Spinal cord (tissue), 10 donors: ENCODE measurements around the gene PTPRB. TPM values are rescaled to one million over a fixed set of nuclear protein-coding genes. Genes with fewer than 3 reads are reported as not detected.

Experiments
- DNase-seq, 6 donors: peaks; one replicate each; pipeline versions ENCODE4 v3.0.0 to v3.0.0-alpha.2; 2013 to 2015; ENCODE audit warnings: low spot score in 6 of 6, low read depth in 4 of 6
- H3K27ac ChIP-seq: one replicate; pipeline ENCODE4 v1.5.1; 2013; ENCODE audit warnings: low read depth, low read length, control low read depth
- H3K27me3 ChIP-seq: one replicate; pipeline ENCODE4 v1.6.1; 2013; ENCODE audit warnings: low read length; ENCODE audit not compliant: control insufficient read depth, insufficient read depth
- H3K36me3 ChIP-seq: one replicate; pipeline ENCODE4 v1.6.1; 2013; ENCODE audit warnings: low read length; ENCODE audit not compliant: control insufficient read depth, insufficient read depth
- H3K4me1 ChIP-seq: one replicate; pipeline ENCODE4 v1.6.1; 2013; ENCODE audit warnings: low read length; ENCODE audit not compliant: control insufficient read depth, insufficient read depth
- H3K4me3 ChIP-seq: one replicate; pipeline ENCODE4 v1.5.1; 2013; ENCODE audit warnings: low read depth, low read length, control low read depth
- H3K9me3 ChIP-seq: one replicate; pipeline ENCODE4 v1.6.1; 2013; ENCODE audit warnings: low read length; ENCODE audit not compliant: control insufficient read depth, insufficient read depth
- WGBS: methylation state at CpG from one replicate; pipeline ENCODE4 v1.1.5; 2013; ENCODE audit warnings: missing lambda C conversion rate; ENCODE audit not compliant: insufficient coverage; 5-methylcytosine and 5-hydroxymethylcytosine counted together
- polyA plus RNA-seq, 2 donors: library from polyadenylated mRNA; unstranded; fragments of 120-200 nt; gene quantifications; one replicate each; pipeline ENCODE4 v1.2.1, GENCODE V29; 2013; ENCODE audit not compliant: insufficient read length in 2 of 2
- total RNA-seq, 2 donors: library from RNA; depleted of rRNA in 1 of 2; stranded (reverse); fragments of 120-200 nt in 1 of 2; fragments of >200 nt in 1 of 2; gene quantifications; one replicate each; pipeline versions ENCODE4 v1.2.3 to v1.2.4, GENCODE V29; 2013 to 2014
- donor health status: healthy.

The PTPRB gene
- total and polyA plus RNA-seq, 4 donors, result 6.7 to 24.7 (median 12.3) TPM

DNA sequence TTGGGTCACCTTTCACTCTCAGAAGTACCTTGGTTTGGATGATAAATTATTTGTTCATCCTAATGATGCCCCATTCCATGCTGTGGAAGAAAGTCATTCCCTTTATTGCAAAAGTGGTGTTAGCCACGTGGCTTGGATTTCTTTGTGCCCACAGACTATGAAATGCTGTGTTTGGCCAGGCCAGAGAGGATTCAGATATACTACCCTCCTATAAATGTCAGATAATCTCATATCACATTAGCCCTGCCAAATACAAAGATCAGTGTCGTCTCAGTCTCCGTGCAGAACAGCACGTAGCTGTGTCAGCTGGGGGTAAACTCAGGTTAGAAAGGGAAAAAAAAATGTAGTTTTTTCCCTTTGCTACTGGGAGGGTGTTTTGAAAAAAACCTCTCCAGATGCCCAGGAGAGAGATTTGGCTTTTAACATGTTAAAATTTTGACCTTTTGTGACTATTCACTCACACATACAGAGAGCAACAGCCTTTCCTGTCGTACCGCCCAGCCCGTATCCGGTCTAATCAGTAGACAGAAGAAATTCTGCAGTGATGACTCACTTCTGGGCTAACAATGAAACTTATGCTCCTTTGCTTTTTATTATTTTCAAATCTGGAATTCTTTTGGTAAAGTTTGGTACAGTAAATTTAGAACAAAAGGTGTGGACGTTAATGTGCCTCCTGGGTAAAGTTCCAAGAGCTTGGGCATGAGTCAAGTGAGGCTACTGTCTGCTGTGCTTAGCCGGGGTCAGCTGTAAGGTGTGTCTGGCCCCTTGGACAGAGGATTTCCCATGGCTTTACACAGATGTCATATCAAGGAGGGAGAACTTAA, 8.5 kb upstream of the PTPRB start:
- no peak overlapping the region for H3K27ac ChIP-seq
- H3K27me3 ChIP-seq, result no peaks in the 10 kb centered on the region
- no peak for DNase-seq
- H3K36me3 ChIP-seq, result no peaks in the 10 kb centered on the region
- H3K9me3 ChIP-seq, result no peaks in the 10 kb centered on the region
- 55% methylated on average over 3 of the region's 10 CpGs for WGBS
- no peaks in the 10 kb centered on the region for H3K4me1 ChIP-seq
- no peak overlapping the region for H3K4me3 ChIP-seq

DNA sequence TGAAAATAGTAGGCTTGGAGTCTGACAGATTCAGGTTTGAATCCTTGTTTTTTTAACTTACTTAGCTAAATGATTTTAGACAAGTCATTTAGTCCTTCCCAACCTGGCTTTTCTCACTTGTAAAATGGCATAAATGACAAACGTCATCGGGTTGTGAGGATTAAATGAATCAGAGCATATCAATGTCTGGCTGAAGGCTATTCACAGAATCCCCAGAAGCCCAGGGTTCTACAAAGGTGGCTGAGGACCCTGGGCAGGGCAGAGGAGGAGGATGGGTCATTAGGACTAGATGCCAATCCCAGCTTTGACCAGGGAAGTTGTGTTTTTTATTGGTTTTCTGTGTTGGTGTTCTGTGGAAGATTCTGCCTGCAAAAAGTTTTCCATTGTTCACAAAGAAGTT, 7.6 kb upstream of the PTPRB start:
- Histone ChIP-seq H3K4me3 (no peak overlapping the region), H3K27ac (no peak overlapping the region), H3K9me3 (no peaks in the 10 kb centered on the region), H3K4me1 (no peaks in the 10 kb centered on the region), H3K27me3 (no peaks in the 10 kb centered on the region), H3K36me3 (no peaks in the 10 kb centered on the region)
- DNase-seq, result no peak
- 94% methylated on average over 2 of the region's 2 CpGs for WGBS

DNA sequence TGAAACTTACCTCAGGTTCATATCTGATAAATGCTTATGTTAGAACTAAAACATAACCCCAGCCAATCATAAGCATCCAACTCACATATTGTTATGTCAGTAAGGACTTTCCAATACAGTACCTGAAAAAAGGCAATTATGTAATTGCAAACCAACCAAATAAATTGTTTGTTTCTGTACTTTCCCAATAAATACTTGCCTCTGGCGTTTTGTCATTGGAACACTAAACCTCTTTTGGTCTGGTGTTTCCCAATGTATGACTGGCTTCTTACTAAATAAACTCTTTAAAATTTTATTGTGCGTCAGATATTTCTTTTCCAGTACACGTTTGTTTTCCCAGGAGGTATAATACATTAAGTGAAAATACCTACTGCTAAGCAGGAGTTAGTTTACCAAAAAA, 6.7 kb upstream of the PTPRB start:
- WGBS, result no CpG with 5 or more reads among the region's 3 CpGs

DNA sequence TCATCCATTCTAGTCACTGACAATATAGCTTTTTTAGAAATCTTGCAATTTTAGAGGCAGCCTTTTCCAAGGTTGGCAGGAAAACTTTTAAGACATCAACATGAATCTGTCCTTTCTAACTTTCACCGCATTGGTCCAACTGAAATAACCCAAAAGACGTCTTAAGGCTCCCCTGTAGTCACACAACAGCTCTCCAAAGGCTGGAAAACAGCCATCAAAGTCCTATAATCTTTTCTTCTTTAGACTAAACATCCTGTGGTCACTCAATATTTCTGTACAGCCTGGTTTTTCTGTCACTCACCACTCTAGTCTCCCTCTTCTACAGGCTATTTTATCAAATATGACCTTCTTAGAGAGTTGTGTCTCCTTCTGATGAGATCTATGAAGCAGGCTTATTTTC, 4.5 kb upstream of the PTPRB start:
- no peak for DNase-seq
- no peak overlapping the region for H3K27ac ChIP-seq

More for the DNA sequence above, 6.7 kb upstream of the PTPRB start:
- no peaks in the 10 kb centered on the region for H3K27me3 ChIP-seq
- H3K9me3 ChIP-seq, result no peaks in the 10 kb centered on the region
- H3K36me3 ChIP-seq, result no peaks in the 10 kb centered on the region
- no peak for DNase-seq
- no peaks in the 10 kb centered on the region for H3K4me1 ChIP-seq
- no peak overlapping the region for H3K27ac ChIP-seq
- H3K4me3 ChIP-seq, result no peak overlapping the region

DNA sequence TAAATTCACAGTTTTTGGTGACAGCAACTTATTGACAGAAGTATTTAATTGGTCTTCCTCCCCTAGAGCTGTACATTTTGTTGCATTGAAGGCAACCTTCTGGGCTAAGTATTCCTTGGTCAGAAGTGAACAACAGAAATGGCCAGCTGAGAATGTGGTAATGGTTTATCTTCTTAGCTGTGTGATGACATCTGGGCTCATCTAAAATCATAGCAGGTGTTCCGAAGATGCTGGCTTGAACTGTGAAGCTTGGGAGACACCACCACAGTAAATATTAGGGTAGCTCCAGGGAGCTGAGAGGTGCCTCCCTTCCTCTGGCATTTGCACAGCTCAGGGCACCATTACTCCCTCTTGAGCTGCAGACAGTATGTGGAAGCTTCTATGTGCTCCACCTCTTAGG, 3.7 kb upstream of the PTPRB start:
- WGBS, result 100% methylated on average over 1 of the region's 1 CpG
- Histone ChIP-seq H3K4me3 (no peak overlapping the region), H3K27ac (no peak overlapping the region), H3K36me3 (no peaks in the 10 kb centered on the region), H3K9me3 (no peaks in the 10 kb centered on the region), H3K4me1 (no peaks in the 10 kb centered on the region), H3K27me3 (no peaks in the 10 kb centered on the region)
- DNase-seq, result no peak

More for the DNA sequence above, 4.5 kb upstream of the PTPRB start:
- Histone ChIP-seq H3K9me3 (no peaks in the 10 kb centered on the region), H3K4me1 (no peaks in the 10 kb centered on the region), H3K4me3 (no peak overlapping the region), H3K27me3 (no peaks in the 10 kb centered on the region), H3K36me3 (no peaks in the 10 kb centered on the region)
- WGBS, result 87% methylated on average over 2 of the region's 2 CpGs

DNA sequence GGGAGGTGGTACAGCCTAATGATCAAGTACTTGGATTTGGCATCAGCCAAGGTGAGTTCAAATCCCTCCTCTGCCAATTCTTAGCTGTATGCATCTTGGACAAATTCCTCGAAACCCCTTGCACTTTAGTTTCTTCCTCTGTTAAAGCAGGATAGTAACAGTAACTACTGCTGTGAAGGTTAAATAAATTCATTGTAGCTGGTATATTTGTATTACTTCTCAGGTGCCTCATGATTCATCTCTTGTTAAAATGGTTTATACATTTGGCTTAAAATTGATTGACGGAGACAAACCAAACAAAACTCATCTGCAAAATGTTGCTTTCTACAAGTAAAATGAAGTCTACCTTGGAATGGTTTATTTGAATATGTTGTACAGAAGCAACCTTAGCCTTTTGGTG, 2.3 kb upstream of the PTPRB start:
- H3K27me3 ChIP-seq, result no peaks in the 10 kb centered on the region
- no CpG with 5 or more reads among the region's 2 CpGs for WGBS
- H3K36me3 ChIP-seq, result no peaks in the 10 kb centered on the region
- H3K9me3 ChIP-seq, result no peaks in the 10 kb centered on the region
- H3K4me3 ChIP-seq, result no peak overlapping the region
- no peak overlapping the region for H3K27ac ChIP-seq
- H3K4me1 ChIP-seq, result no peaks in the 10 kb centered on the region
- DNase-seq, result no peak

DNA sequence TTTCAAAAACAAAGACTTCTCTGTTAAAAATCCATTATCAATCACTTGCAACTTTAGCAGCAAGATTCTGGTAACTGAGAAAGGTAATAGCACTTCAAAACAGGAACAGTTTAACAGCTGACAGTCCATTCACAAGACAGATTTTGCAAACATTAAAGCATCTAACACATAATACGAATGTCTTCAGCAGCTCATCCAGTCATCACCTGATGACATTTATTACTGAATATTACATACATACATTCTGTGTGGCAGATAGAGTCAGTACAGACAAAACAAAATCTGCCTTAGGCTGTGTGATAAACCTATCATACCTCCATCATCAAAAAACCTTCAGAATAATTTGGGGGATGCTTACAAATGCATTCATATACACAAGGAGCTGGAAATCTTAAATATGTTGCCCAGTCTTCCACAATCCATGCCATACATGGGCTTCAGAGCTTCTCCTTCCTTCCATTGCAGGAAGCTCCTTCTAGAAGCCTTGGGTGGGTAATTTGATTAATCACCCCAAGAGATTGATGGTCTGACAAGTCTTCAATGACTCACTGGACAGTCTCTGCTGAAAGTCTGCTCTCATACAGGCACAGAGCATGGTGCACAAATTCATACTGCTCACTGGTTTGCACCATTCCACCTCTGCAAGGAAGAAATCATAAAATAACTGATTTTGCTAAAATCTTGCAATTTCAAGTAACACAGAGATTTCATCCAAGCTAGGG, 1.6 kb upstream of the PTPRB start:
- Histone ChIP-seq H3K27ac (no peak overlapping the region), H3K9me3 (no peaks in the 10 kb centered on the region), H3K4me3 (no peak overlapping the region), H3K36me3 (no peaks in the 10 kb centered on the region), H3K27me3 (no peaks in the 10 kb centered on the region), H3K4me1 (no peaks in the 10 kb centered on the region)
- DNase-seq, result peak in 1 of 6 donors; percentile 29
- no CpG with 5 or more reads among the region's 1 CpG for WGBS

DNA sequence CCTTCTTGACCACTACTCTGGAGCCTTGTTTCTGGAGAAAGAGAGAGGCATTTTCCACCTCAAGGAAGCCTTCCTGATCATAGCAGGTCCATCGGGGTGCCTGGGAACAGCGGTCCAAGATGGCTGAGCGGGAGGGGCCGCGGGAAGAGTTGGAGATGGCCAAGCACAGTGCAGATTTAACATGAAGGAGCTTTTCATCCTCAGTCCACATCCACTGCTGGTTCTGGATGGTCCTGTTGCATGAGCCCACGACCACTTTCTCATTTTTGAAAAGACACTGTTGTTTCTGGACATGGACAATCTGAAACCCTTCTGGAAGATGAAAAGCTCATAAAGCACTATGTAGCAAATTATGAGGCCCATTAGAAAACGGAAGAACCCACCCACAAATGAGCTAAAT, 1.5 kb downstream of the PTPRB start:
- H3K9me3 ChIP-seq, result no peaks in the 10 kb centered on the region
- no peaks in the 10 kb centered on the region for H3K36me3 ChIP-seq
- no peaks in the 10 kb centered on the region for H3K4me1 ChIP-seq
- WGBS, result 100% methylated on average over 3 of the region's 7 CpGs
- no peak overlapping the region for H3K27ac ChIP-seq
- DNase-seq, result no peak
- no peaks in the 10 kb centered on the region for H3K27me3 ChIP-seq
- no peak overlapping the region for H3K4me3 ChIP-seq

DNA sequence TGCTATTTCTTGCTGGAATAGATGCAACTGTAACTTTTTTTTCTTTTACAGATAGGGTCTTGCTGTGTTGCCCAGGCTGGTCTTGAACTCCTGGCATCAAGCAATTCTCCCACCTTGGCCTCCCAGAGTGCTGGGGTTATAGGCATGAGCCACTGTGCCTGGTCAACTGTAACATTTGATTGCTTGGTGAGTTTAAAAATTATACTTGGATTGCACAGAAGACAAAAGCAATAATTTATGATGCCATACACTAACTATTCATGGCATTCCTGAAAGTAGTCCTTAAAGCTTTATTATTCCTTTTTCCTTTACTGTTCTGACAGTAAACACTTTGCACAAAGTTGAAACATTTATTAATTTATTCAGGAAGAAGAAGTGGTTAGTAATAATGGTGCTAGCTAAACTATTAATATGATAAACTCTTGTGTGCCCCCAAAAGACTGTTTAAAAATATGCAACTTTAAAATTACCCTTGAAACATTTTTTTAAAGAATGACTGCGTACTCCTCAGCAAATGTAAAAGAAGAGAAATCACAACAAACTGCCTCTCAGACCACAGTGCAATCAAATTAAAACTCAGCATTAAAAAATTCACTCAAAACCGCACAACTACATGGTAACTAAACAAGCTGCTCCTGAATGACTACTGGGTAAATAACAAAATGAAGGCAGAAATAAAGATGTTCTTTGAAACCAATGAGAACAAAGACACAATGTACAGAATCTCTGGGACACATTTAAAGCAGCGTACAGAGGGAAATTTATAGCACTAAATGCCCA, 8.3 kb downstream of the PTPRB start:
- Histone ChIP-seq H3K4me3 (no peak overlapping the region), H3K9me3 (no peaks in the 10 kb centered on the region), H3K36me3 (no peaks in the 10 kb centered on the region), H3K27me3 (no peaks in the 10 kb centered on the region), H3K4me1 (no peaks in the 10 kb centered on the region), H3K27ac (no peak overlapping the region)
- WGBS, result 60% methylated on average over 1 of the region's 3 CpGs
- no peak for DNase-seq
